ENCODE data around the gene CIAO1.

CIAO1 gene

DNA sequence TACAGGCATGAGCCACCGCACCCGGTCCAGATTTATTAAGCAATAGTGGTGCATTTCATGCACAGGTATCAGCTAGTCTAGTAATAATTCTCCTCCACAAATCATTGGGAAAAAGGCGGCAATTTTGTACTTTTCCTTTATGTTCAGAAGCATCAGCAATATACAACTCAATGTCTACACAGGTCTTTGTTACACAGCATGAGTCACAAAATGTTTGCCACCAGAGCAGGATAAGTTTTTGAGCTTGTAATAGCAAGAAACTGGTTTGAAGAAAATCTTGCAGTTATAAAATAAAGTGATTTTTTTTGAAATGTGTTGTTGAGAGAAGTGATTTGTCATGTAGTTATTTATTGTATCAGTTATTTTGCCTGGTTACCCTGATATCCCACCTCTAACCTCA, 54.3 kb downstream of the CIAO1 start:
- Histone ChIP-seq H3K36me3 (ENCODE audit: control insufficient read depth in 5 of 5, insufficient read depth in 5 of 5, low read length in 5 of 5) (no peaks in the 10 kb centered on the region), H3K27me3 (ENCODE audit: control insufficient read depth in 5 of 5, insufficient read depth in 4 of 5, low read length in 5 of 5) (peaks cover 7 to 17% (median 12%) of the 10 kb centered on the region in 5 donors), H3K4me1 (ENCODE audit: control insufficient read depth in 5 of 5, insufficient read depth in 5 of 5, low read length in 5 of 5) (peaks cover 3 to 51% (median 32%) of the 10 kb centered on the region in 5 donors), H3K27ac (ENCODE audit: low read depth, low read length) (no peak overlapping the region), H3K9me3 (ENCODE audit: control insufficient read depth in 5 of 5, low read length in 5 of 5) (no peaks in the 10 kb centered on the region), H3K4me3 (ENCODE audit: low read depth in 1 of 5, low read length in 5 of 5) (peak overlapping the region in 3 of 5 donors; percentile 74 to 84 (median 80)), H3K9ac (ENCODE audit: low read length in 5 of 5) (peak overlapping the region in 1 of 5 donors; percentile 81)

- peak overlapping the region in 4 of 5 donors; percentile 63 to 81 (median 73) for H3K9ac ChIP-seq (ENCODE audit: low read length in 5 of 5)
- H3K27ac ChIP-seq (ENCODE audit: low read depth, low read length) = peak overlapping the region; percentile 46
- H3K27me3 ChIP-seq (ENCODE audit: control insufficient read depth in 5 of 5, insufficient read depth in 4 of 5, low read length in 5 of 5) = peaks cover 8 to 17% (median 12%) of the 10 kb centered on the region in 5 donors
- peak overlapping the region; percentile 74 to 84 (median 76) for H3K4me3 ChIP-seq (ENCODE audit: low read depth in 1 of 5, low read length in 5 of 5)
- H3K36me3 ChIP-seq (ENCODE audit: control insufficient read depth in 5 of 5, insufficient read depth in 5 of 5, low read length in 5 of 5) = no peaks in the 10 kb centered on the region
- H3K4me1 ChIP-seq (ENCODE audit: control insufficient read depth in 5 of 5, insufficient read depth in 5 of 5, low read length in 5 of 5) = peaks cover 3 to 51% (median 34%) of the 10 kb centered on the region in 5 donors
- H3K9me3 ChIP-seq (ENCODE audit: control insufficient read depth in 5 of 5, low read length in 5 of 5) = no peaks in the 10 kb centered on the region
Measured at GRCh38 chr2:96320728-96321622, 55.0 kb downstream of the CIAO1 start.

Data from subcutaneous abdominal adipose tissue (tissue), 5 donors.